Heart right ventricle (tissue), 16 donors: ENCODE results near the gene ARHGAP23. TPM values are rescaled to one million over a fixed set of nuclear protein-coding genes. Genes with fewer than 3 reads are reported as not detected.

Source experiments
- ATAC-seq, 8 donors: fragments of 200-7000 bp; cut with Tn5 transposase; one replicate each; pipeline ENCODE4 v1.9.1; 2020; ENCODE audit warnings: mild to moderate bottlenecking in 8 of 8, moderate library complexity in 8 of 8, moderate number of reproducible peaks in 1 of 8
- DNase-seq, 2 donors: peaks; one replicate each; pipeline ENCODE4 v3.0.0-alpha.2; 2020
- H3K27ac ChIP-seq, 10 donors: fragments of 200-600 bp; sonication (generic) in 2 of 10; one replicate each; pipeline versions ENCODE4 v1.5.0 to v1.8.0; 2020 to 2022; ENCODE audit warnings: mild to moderate bottlenecking in 3 of 10
- H3K27me3 ChIP-seq, 7 donors: fragments of 200-600 bp; one replicate each; pipeline ENCODE4 v1.8.0; 2021 to 2022; ENCODE audit warnings: mild to moderate bottlenecking in 2 of 7
- H3K36me3 ChIP-seq, 9 donors: fragments of 200-600 bp; sonication (generic) in 1 of 9; one replicate each; pipeline versions ENCODE4 v1.5.0 to v1.8.0; 2020 to 2022; ENCODE audit warnings: mild to moderate bottlenecking in 2 of 9
- H3K4me1 ChIP-seq, 9 donors: fragments of 200-600 bp; sonication (generic) in 1 of 9; one replicate each; pipeline versions ENCODE4 v1.5.0 to v1.8.0; 2020 to 2022; ENCODE audit warnings: mild to moderate bottlenecking in 4 of 9
- H3K4me3 ChIP-seq, 10 donors: fragments of 200-600 bp; sonication (generic) in 2 of 10; one replicate each; pipeline versions ENCODE4 v1.5.0 to v1.8.0; 2020 to 2022; ENCODE audit warnings: mild to moderate bottlenecking in 7 of 10, moderate library complexity in 2 of 10
- H3K9me3 ChIP-seq, 11 donors: fragments of 200-600 bp in 10 of 11; sonication (generic) in 2 of 11; one replicate each; pipeline versions ENCODE4 v1.5.0 to v1.8.0; 2013 to 2022; ENCODE audit warnings: mild to moderate bottlenecking in 2 of 11, control low read depth in 1 of 11, moderate library complexity in 1 of 11
- WGBS, 2 donors: extraction: QIAGEN DNeasy Blood & Tissue Kit; methylation state at CpG; one replicate each; pipeline ENCODE4 v1.1.7; 2013; ENCODE audit warnings: inconsistent platforms in 1 of 2; 5-methylcytosine and 5-hydroxymethylcytosine counted together
- intact Hi-C, 10 donors: fragments of 100-400 bp; cut with DNase I; formaldehyde crosslinking; loops; one replicate each; pipeline versions ENCODE4 v1.11.1 to v1.14.2; 2022
- polyA plus RNA-seq, 2 donors: library from polyadenylated mRNA; stranded (reverse); fragments of 200-250 nt; gene quantifications; one replicate each; pipeline ENCODE4 v1.2.3, GENCODE V29; 2013
- total RNA-seq, 10 donors: library from RNA; stranded (reverse); fragmentation: NEBNext Ultra II Directional in 3 of 10; extraction: Animal tissue kit (Norgen Biotek cat#: 25700) in 3 of 10; gene quantifications; one replicate each; pipeline versions ENCODE4 v1.2.1 to v1.2.4, GENCODE V29; 2021 to 2023
- TF ChIP-seq, protein P1 (sequence below), 9 donors: fragments of 200-600 bp; sonication (generic) in 2 of 9; IDR thresholded peaks; one replicate each; pipeline versions ENCODE4 v1.5.0 to v1.8.0; 2021 to 2022; ENCODE audit warnings: antibody characterized with exemption in 9 of 9, mild to moderate bottlenecking in 5 of 9, moderate library complexity in 1 of 9
- donor health status: Arrhythmogenic right ventricular cardiomyopathy.
- donor health status: ischemic (EF 13 %, LVEDD 7.1; RV severe dilation, severe dysfunction).
- donor health status: healthy with polysubstance abuse.
- donor health status: DM: no; HTN: yes; CAD: no.
- donor health status: DM: no; HTN: no; CAD: no.
- donor health status: ischemic (EF 25% LVEDD 6.9; RV normal size, moderate dysfunction).
- donor health status: ischemic (EF 25% LVEDD 5.7; RV mildly dilated, moderate dysfunction).
- donor health status: healthy.
- donor health status: DM: yes; HTN: yes; CAD: no.
- donor health status: Ischemic cardiomyopathy.
- donor health status: ischemic (EF 35%, LVEDD 5.7; RV mildly dilated, moderate dysfunction).
- donor health status: nonischemic (EF 11% LVEDD 7.7; RV severe dilation, severe dysfunction).
- donor health status: DM: yes; HTN: yes; CAD: no.
- donor health status: PGD.
- donor health status: ischemic (EF 29% LVEDD 5.4; RV normal size, mild dysfunction).
- donor health status: nonischemic (EF 23%, LVEDD 6.1; RV moderate dilation, normal function).

Gene ARHGAP23
- total and polyA plus RNA-seq, 12 donors: 31.5 to 78.4 (median 63.1) TPM

DNA sequence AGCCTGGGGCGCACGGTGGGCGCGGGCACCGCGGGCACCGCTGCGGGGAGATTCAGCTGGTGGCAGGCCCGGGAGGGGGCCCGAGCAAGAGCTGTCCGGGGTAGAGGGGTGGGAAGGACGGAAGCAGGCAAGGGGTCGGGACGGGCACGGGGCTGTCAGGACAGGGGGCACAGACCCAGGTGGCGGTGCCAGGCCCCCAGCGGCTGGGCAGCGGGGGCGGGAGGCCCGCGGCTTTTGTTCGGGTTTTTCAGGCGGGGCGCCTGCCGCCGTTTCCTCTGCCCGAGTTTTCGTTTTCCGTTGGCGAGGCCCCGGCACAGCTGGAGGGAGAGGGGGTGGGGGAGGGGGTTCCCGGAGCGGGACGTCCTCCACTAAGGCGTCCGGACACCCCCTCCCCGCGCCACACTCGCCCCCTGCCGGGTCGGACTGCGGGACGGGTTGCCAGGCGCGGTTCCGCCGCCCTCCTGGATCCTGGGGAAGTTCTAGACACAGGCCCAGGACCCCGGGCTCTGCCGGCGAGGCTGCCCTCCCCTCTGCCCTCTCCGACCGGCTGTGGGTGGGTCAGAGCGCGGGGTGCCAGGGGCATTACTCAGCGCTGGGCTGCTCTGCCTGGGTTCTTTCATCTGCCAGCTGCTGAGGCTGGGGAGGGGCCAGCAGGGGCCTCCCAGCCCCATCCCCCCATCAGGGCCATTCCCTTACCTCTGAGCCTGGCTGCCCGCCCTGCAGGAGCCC, 543 bp downstream of the ARHGAP23 start:
- no peaks in the 10 kb centered on the region for H3K9me3 ChIP-seq
- WGBS, 2 donors: 1 to 2% methylated on average over 51 to 56 of the region's 56 CpGs
- peak overlapping the region; percentile 80 to 99 (median 95) for H3K4me3 ChIP-seq
- H3K27ac ChIP-seq: peak overlapping the region; percentile 91 to 100 (median 96)
- ATAC-seq: peak; percentile 62 to 84 (median 74)
- H3K4me1 ChIP-seq: peaks cover 19 to 92% (median 72%) of the 10 kb centered on the region in 9 donors
- intact Hi-C loops: loop anchor here in 6 of 10 donors (5.0 to 10.0 kb wide), 4 partner anchors 33 to 236 kb away; no protein-coding TSS in a partner anchor
- TF ChIP-seq, protein P1, sequence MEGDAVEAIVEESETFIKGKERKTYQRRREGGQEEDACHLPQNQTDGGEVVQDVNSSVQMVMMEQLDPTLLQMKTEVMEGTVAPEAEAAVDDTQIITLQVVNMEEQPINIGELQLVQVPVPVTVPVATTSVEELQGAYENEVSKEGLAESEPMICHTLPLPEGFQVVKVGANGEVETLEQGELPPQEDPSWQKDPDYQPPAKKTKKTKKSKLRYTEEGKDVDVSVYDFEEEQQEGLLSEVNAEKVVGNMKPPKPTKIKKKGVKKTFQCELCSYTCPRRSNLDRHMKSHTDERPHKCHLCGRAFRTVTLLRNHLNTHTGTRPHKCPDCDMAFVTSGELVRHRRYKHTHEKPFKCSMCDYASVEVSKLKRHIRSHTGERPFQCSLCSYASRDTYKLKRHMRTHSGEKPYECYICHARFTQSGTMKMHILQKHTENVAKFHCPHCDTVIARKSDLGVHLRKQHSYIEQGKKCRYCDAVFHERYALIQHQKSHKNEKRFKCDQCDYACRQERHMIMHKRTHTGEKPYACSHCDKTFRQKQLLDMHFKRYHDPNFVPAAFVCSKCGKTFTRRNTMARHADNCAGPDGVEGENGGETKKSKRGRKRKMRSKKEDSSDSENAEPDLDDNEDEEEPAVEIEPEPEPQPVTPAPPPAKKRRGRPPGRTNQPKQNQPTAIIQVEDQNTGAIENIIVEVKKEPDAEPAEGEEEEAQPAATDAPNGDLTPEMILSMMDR (IDR thresholded peaks at IDR 0.05): peak in 3 of 9 donors; percentile 17 to 21 (median 18)
- DNase-seq: peak; percentile 68 to 76
- peaks cover 0 to 3% (median 0%) of the 10 kb centered on the region in 9 donors for H3K36me3 ChIP-seq
- no peaks in the 10 kb centered on the region for H3K27me3 ChIP-seq

DNA sequence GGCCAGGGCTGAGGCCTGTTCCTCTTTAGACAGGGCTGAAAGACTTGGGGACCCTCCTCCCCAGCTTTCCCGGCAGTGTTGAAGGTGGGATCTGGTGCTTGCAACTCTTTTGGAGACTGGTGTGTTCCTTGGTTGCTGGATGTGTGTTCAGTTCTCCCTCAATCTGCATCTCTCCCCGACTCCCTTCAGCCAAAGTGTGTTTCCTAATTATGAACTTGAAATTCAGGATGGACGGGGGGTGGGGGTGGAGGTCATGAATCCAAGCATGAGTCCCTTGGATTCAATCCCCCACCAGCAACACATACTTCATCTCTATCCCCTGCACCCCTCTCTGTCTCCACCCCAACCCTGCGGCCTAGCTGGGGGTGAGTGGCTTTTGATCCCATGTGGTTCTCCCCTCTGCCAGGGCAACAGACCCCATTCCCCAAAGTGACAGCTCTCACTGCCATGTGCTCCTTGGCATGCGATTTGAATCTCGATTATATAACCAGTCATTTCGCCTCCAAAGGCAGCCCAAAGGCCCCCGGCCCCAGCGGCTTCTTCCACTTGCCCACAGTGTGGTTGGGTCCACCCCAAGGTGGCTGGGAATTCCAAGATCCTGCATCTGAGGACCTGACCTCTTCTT, 1.3 kb downstream of the ARHGAP23 start:
- Histone ChIP-seq H3K4me1 (peaks cover 19 to 92% (median 71%) of the 10 kb centered on the region in 9 donors), H3K9me3 (no peaks in the 10 kb centered on the region), H3K27me3 (no peaks in the 10 kb centered on the region), H3K36me3 (peaks cover 0 to 4% (median 0%) of the 10 kb centered on the region in 9 donors), H3K4me3 (peak overlapping the region; percentile 80 to 99 (median 95)), H3K27ac (peak overlapping the region; percentile 91 to 100 (median 96))
- WGBS, 2 donors: 40 to 43% methylated on average over 9 of the region's 9 CpGs
- TF ChIP-seq, protein P1 (IDR thresholded peaks at IDR 0.05): no peak
- DNase-seq (no peak), ATAC-seq (no peak)
- intact Hi-C loops: loop anchor here in 7 of 10 donors (5.0 to 10.0 kb wide), 5 partner anchors 33 to 235 kb away; no protein-coding TSS in a partner anchor

DNA sequence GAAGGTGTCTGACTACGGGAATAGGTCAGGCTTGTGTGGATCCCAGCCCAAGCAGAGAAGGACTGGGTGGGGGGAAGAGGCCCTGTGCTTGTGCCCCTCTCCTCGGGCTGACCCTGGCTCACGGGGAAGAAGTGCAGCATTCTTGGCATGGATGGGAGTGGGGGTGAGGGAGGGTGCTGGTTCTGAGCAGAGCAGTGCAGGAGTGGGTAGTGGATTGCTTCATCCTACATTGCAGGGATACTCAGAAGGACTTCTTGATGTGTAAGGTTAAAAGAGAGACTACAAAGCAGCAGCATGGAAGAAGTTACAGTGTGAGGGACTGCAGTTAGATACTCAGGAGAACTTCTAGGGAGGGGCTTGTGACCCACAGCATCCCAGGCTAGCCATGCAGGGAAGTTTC, 2.1 kb downstream of the ARHGAP23 start:
- no peaks in the 10 kb centered on the region for H3K9me3 ChIP-seq
- DNase-seq (no peak), ATAC-seq (peak in 1 of 8 donors; percentile 5)
- peaks cover 15 to 92% (median 65%) of the 10 kb centered on the region in 9 donors for H3K4me1 ChIP-seq
- H3K27me3 ChIP-seq: no peaks in the 10 kb centered on the region
- 26 to 40% methylated on average over 3 of the region's 3 CpGs for WGBS, 2 donors
- H3K4me3 ChIP-seq: peak overlapping the region in 4 of 10 donors; percentile 85 to 98 (median 96)
- TF ChIP-seq, protein P1 (IDR thresholded peaks at IDR 0.05): no peak
- intact Hi-C loops: loop anchor here in 1 of 10 donors (5.0 kb wide), 1 partner anchor 37 kb away; no protein-coding TSS in a partner anchor
- H3K36me3 ChIP-seq: peaks cover 0 to 4% (median 0%) of the 10 kb centered on the region in 9 donors
- peak overlapping the region in 9 of 10 donors; percentile 91 to 100 (median 97) for H3K27ac ChIP-seq

DNA sequence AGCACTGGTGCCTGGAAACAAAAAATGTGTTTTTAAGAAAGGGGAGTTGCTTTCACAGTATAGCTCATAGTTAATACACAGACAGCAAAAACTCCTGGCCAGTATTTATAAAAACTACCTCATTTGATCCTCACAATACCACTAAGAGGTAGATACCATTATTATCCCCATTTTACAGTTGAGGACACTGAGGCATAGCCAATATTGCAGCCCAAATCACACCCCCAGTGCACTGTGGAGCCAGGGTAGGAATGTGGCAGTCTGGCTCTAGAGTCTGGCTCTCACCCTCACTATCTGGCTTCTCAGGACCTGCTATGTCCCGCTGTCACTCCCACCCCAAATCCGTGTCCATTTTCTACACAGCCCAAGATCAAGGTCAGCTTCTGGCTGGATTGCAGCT, 2.6 kb downstream of the ARHGAP23 start:
- Histone ChIP-seq H3K9me3 (no peaks in the 10 kb centered on the region), H3K27ac (peak overlapping the region in 8 of 10 donors; percentile 25 to 100 (median 96)), H3K4me3 (peak overlapping the region in 1 of 10 donors; percentile 85), H3K27me3 (no peaks in the 10 kb centered on the region), H3K36me3 (peaks cover 0 to 4% (median 0%) of the 10 kb centered on the region in 9 donors), H3K4me1 (peaks cover 14 to 92% (median 63%) of the 10 kb centered on the region in 9 donors)
- TF ChIP-seq, protein P1 (IDR thresholded peaks at IDR 0.05): no peak
- intact Hi-C loops: loop anchor here in 1 of 10 donors (5.0 kb wide), 1 partner anchor 36 kb away; no protein-coding TSS in a partner anchor
- 50 to 64% methylated on average over 2 of the region's 2 CpGs for WGBS, 2 donors
- DNase-seq (no peak), ATAC-seq (no peak)
